ENCODE data around the gene IL19.

GRCh38 chr1:206843626-206844025 lies 73.1 kb downstream of the IL19 start:
- TF ChIP-seq POLR2A (IDR thresholded peaks at IDR 0.05) (no peak), CTCF (IDR thresholded peaks at IDR 0.05) (no peak)

Data from Peyer's patch (tissue), 4 donors.